ENCODE data around the gene PLCB2. TPM values are rescaled to one million over a fixed set of nuclear protein-coding genes. Genes with fewer than 3 reads are reported as not detected.

PLCB2 gene
- total RNA-seq, 1 experiment from 2014 or later, result 7.4 TPM

DNA sequence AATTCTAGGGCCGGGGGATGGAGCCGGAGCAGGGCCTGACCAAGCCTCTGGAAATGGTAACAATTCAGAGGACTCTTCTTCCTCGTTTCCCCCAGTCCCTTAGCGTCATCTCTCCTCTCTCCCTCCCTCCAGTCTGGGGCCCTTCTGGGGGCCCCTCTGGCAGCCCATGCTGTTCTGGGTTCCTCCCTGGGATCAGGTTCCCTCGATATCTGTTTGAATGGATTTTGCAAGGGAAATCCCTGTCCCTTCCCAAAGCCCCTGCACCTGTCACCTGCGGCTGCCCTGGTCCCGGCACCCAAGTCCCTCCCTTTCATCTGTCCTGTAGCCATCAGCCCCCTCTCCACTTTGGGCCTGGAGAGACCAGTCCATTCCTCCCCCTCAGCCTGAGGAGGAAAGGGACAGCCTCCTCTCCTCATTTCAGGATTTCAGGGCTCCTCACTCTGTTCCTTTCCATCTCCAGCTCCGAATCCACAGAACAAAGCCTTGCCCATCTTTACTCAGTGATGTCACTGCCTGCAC lies 1.7 kb upstream of the PLCB2 start:
- no peaks in the 10 kb centered on the region for H3K23me2 ChIP-seq (ENCODE audit: insufficient read length, low read depth, low read length, poor library complexity, severe bottlenecking)
- H3K27me3 ChIP-seq (ENCODE audit: insufficient read depth, low read length), result no peaks in the 10 kb centered on the region
- H3K18ac ChIP-seq (ENCODE audit: insufficient read length, low read depth, low read length), result no peak overlapping the region
- WGBS (ENCODE audit: extremely low coverage, insufficient read length, low lambda C conversion rate), result no CpG with 5 or more reads among the region's 8 CpGs
- no peak for DNase-seq
- H2BK5ac ChIP-seq (ENCODE audit: insufficient read length, low read length), result no peak overlapping the region
- H3K79me1 ChIP-seq (ENCODE audit: insufficient read depth, low read depth, low read length, poor library complexity, severe bottlenecking), result no peaks in the 10 kb centered on the region
- H3K4me3 Mint-ChIP-seq, result peak overlapping the region in 1 of 2 experiments; percentile 55; a peak in 1 of 5 replicates
- no peaks in the 10 kb centered on the region for H4K20me1 ChIP-seq (ENCODE audit: control insufficient read depth, insufficient read depth, insufficient read length)
- no peak overlapping the region for H4K91ac ChIP-seq (ENCODE audit: insufficient read length, low read depth, low read length)
- no peak overlapping the region for H4K8ac ChIP-seq (replicated peaks; ENCODE audit: insufficient read length, low read depth, low read length)
- no peaks in the 10 kb centered on the region for H3K36me3 Mint-ChIP-seq (ENCODE audit: insufficient read depth in 1 of 3, low read depth in 3 of 3)
- H3K4me1 Mint-ChIP-seq, result peaks cover 30 to 41% of the 10 kb centered on the region in 2 experiments
- H3K27me3 Mint-ChIP-seq (ENCODE audit: low read depth), result peaks cover 47% of the 10 kb centered on the region
- no peak overlapping the region for H2BK120ac ChIP-seq (ENCODE audit: low read depth, low read length, poor library complexity, severe bottlenecking)
- H3K79me2 ChIP-seq (ENCODE audit: insufficient read depth, low read length), result no peaks in the 10 kb centered on the region
- no peak overlapping the region for H4K5ac ChIP-seq (ENCODE audit: insufficient read length, low read depth, low read length)
- no peaks in the 10 kb centered on the region; a peak in 1 of 5 replicates for H3K9me3 Mint-ChIP-seq
- no peak overlapping the region for H3K4ac ChIP-seq (ENCODE audit: low read depth, low read length)
- no peak overlapping the region for H3K4me2 ChIP-seq (ENCODE audit: insufficient read depth, insufficient read length, low read length)
- H3K4me1 ChIP-seq (ENCODE audit: insufficient read depth, low read length), result peaks cover 6% of the 10 kb centered on the region; the same call in 1 of the 2 replicates
- no peak overlapping the region for H3K14ac ChIP-seq (ENCODE audit: insufficient read depth, low read length)
- peak overlapping the region in 1 of 3 experiments; percentile 59; a peak in 2 of 7 replicates for H3K27ac Mint-ChIP-seq
- no peak overlapping the region for H2AK5ac ChIP-seq (ENCODE audit: insufficient read length, low read length)
- H2BK15ac ChIP-seq (ENCODE audit: low read depth, low read length), result no peak overlapping the region
- H3K9ac ChIP-seq (ENCODE audit: extremely low read depth, insufficient read length, low read length), result no peak overlapping the region
- H3K9me3 ChIP-seq (ENCODE audit: control insufficient read depth, low read depth, low read length), result no peaks in the 10 kb centered on the region
- H2BK12ac ChIP-seq (ENCODE audit: insufficient read length, low read depth, low read length), result no peak overlapping the region
- no peak overlapping the region for H3T11ph ChIP-seq (ENCODE audit: low read length)
- no peak overlapping the region for H2BK20ac ChIP-seq (ENCODE audit: low read depth, low read length, poor library complexity, severe bottlenecking)
- H3K56ac ChIP-seq (ENCODE audit: insufficient read length, low read depth, low read length), result no peak overlapping the region
- H3K23ac ChIP-seq (ENCODE audit: insufficient read length, low read depth, low read length), result no peak overlapping the region
- TF ChIP-seq, protein P1, sequence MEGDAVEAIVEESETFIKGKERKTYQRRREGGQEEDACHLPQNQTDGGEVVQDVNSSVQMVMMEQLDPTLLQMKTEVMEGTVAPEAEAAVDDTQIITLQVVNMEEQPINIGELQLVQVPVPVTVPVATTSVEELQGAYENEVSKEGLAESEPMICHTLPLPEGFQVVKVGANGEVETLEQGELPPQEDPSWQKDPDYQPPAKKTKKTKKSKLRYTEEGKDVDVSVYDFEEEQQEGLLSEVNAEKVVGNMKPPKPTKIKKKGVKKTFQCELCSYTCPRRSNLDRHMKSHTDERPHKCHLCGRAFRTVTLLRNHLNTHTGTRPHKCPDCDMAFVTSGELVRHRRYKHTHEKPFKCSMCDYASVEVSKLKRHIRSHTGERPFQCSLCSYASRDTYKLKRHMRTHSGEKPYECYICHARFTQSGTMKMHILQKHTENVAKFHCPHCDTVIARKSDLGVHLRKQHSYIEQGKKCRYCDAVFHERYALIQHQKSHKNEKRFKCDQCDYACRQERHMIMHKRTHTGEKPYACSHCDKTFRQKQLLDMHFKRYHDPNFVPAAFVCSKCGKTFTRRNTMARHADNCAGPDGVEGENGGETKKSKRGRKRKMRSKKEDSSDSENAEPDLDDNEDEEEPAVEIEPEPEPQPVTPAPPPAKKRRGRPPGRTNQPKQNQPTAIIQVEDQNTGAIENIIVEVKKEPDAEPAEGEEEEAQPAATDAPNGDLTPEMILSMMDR (conservative IDR thresholded peaks at IDR 0.05), result no peak
- no peak overlapping the region for H2AFZ ChIP-seq (ENCODE audit: low read length)
- no peak overlapping the region for H3K27ac ChIP-seq (ENCODE audit: insufficient read length, low read depth, low read length)

Data from H9 (cell line).